ENCODE results near the gene SFXN3. TPM values are rescaled to one million over a fixed set of nuclear protein-coding genes. Genes with fewer than 3 reads are reported as not detected.

The SFXN3 gene
- total RNA-seq, 1 donor from 2014 or later, result 5.2 TPM

- H3K36me3 Mint-ChIP-seq (ENCODE audit: unreplicated experiment), result no peaks in the 10 kb centered on the region
These were observed 25.5 kb downstream of the SFXN3 start for GRCh38 chr10:101056365-101057151.

GRCh38 chr10:101060036-101060950 lies 29.3 kb downstream of the SFXN3 start:
- H3K36me3 Mint-ChIP-seq (ENCODE audit: unreplicated experiment), result no peaks in the 10 kb centered on the region

More at GRCh38 chr10:101056365-101057151, 25.5 kb downstream of the SFXN3 start:
- DNase-seq, result no peak
- no peak overlapping the region for H3K4me3 Mint-ChIP-seq (ENCODE audit: unreplicated experiment)
- no peak for TF ChIP-seq CTCF (IDR thresholded peaks at IDR 0.05; ENCODE audit: partially characterized antibody, unreplicated experiment)
- no peaks in the 10 kb centered on the region for H3K4me1 Mint-ChIP-seq (ENCODE audit: low read depth, unreplicated experiment)
- H3K9me3 Mint-ChIP-seq (ENCODE audit: unreplicated experiment), result peaks cover 3% of the 10 kb centered on the region
- H3K27me3 Mint-ChIP-seq (ENCODE audit: unreplicated experiment), result no peaks in the 10 kb centered on the region
- no peak overlapping the region for H3K27ac Mint-ChIP-seq (ENCODE audit: unreplicated experiment)

GRCh38 chr10:101060951-101061623 lies 30.1 kb downstream of the SFXN3 start:
- Mint-ChIP-seq H3K36me3 (ENCODE audit: unreplicated experiment) (no peaks in the 10 kb centered on the region), H3K4me3 (ENCODE audit: unreplicated experiment) (peak overlapping the region; percentile 92), H3K27me3 (ENCODE audit: unreplicated experiment) (peaks cover 9% of the 10 kb centered on the region), H3K4me1 (ENCODE audit: low read depth, unreplicated experiment) (peaks cover 3% of the 10 kb centered on the region), H3K27ac (ENCODE audit: unreplicated experiment) (peak overlapping the region; percentile 88), H3K9me3 (ENCODE audit: unreplicated experiment) (peaks cover 3% of the 10 kb centered on the region)
- no peak for TF ChIP-seq CTCF (IDR thresholded peaks at IDR 0.05; ENCODE audit: partially characterized antibody, unreplicated experiment)
- peak; percentile 93 for DNase-seq

More at GRCh38 chr10:101060036-101060950, 29.3 kb downstream of the SFXN3 start:
- Mint-ChIP-seq H3K4me3 (ENCODE audit: unreplicated experiment) (peak overlapping the region; percentile 92), H3K27ac (ENCODE audit: unreplicated experiment) (peak overlapping the region; percentile 88), H3K27me3 (ENCODE audit: unreplicated experiment) (peaks cover 5% of the 10 kb centered on the region), H3K9me3 (ENCODE audit: unreplicated experiment) (peaks cover 3% of the 10 kb centered on the region), H3K4me1 (ENCODE audit: low read depth, unreplicated experiment) (peaks cover 3% of the 10 kb centered on the region)
- DNase-seq, result peak; percentile 90
- peak; percentile 86 for TF ChIP-seq CTCF (IDR thresholded peaks at IDR 0.05; ENCODE audit: partially characterized antibody, unreplicated experiment)

GRCh38 chr10:101061624-101062231 lies 30.7 kb downstream of the SFXN3 start, which contains the start of gene KAZALD1:
Gene KAZALD1 (plus strand): TSS chr10:101061989. CDS start chr10:101062593, 604 bp downstream.
- H3K9me3 Mint-ChIP-seq (ENCODE audit: unreplicated experiment), result peaks cover 3% of the 10 kb centered on the region
- no peak for TF ChIP-seq CTCF (IDR thresholded peaks at IDR 0.05; ENCODE audit: partially characterized antibody, unreplicated experiment)
- H3K4me1 Mint-ChIP-seq (ENCODE audit: low read depth, unreplicated experiment), result peaks cover 3% of the 10 kb centered on the region
- DNase-seq, result no peak
- H3K4me3 Mint-ChIP-seq (ENCODE audit: unreplicated experiment), result peak within 1 kb of the TSS; percentile 92
- H3K27ac Mint-ChIP-seq (ENCODE audit: unreplicated experiment), result peak within 1 kb of the TSS; percentile 88
- peaks cover 12% of the 10 kb centered on the region for H3K27me3 Mint-ChIP-seq (ENCODE audit: unreplicated experiment)
- H3K36me3 Mint-ChIP-seq (ENCODE audit: unreplicated experiment), result no peaks in the 10 kb centered on the region

Data from glutamatergic neuron (in vitro differentiated cells).